Psoas muscle (tissue), 8 donors: Measurements from ENCODE around the gene MB21D2. TPM values are rescaled to one million over a fixed set of nuclear protein-coding genes. Genes with fewer than 3 reads are reported as not detected.

Experiments
- ATAC-seq, 4 donors: fragments of 200-7000 bp; cut with Tn5 transposase; one replicate each; pipeline ENCODE4 v1.9.1; 2020; ENCODE audit warnings: moderate library complexity in 3 of 4, mild to moderate bottlenecking in 2 of 4
- DNase-seq, 2 donors: peaks; one replicate each; pipeline ENCODE4 v3.0.0-alpha.2; 2020
- H3K27ac ChIP-seq: fragments of 200-600 bp; one replicate; pipeline ENCODE4 v1.8.0; 2022
- H3K27me3 ChIP-seq, 3 donors: fragments of 200-600 bp in 1 of 3; one replicate each; pipeline versions ENCODE4 v1.6.1 to v1.8.0; 2013 to 2022; ENCODE audit warnings: low read length in 2 of 3, mild to moderate bottlenecking in 2 of 3, moderate library complexity in 1 of 3; ENCODE audit not compliant: insufficient read depth in 3 of 3
- H3K36me3 ChIP-seq, 2 donors: fragments of 200-600 bp in 1 of 2; one replicate each; pipeline versions ENCODE4 v1.6.1 to v1.8.0; 2013 to 2022; ENCODE audit warnings: low read depth in 1 of 2, mild to moderate bottlenecking in 1 of 2, moderate library complexity in 1 of 2; ENCODE audit not compliant: insufficient read depth in 1 of 2
- H3K4me1 ChIP-seq: fragments of 200-600 bp; one replicate; pipeline ENCODE4 v1.8.0; 2022
- H3K4me3 ChIP-seq: fragments of 200-600 bp; one replicate; pipeline ENCODE4 v1.8.0; 2022; ENCODE audit warnings: mild to moderate bottlenecking
- H3K9me3 ChIP-seq: fragments of 200-600 bp; one replicate; pipeline ENCODE4 v1.8.0; 2022
- WGBS, 3 donors: extraction: QIAGEN DNeasy Blood & Tissue Kit; methylation state at CpG; one replicate each; pipeline versions ENCODE4 v1.1.6 to v1.1.7; 2013; 5-methylcytosine and 5-hydroxymethylcytosine counted together
- intact Hi-C, 2 donors: fragments of 100-400 bp; cut with DNase I; formaldehyde crosslinking; loops; one replicate each; pipeline versions ENCODE4 v1.11.0 to v1.14.2; 2022
- polyA plus RNA-seq, 3 donors: library from polyadenylated mRNA; stranded (reverse); fragments of 200-250 nt; gene quantifications; one replicate each; pipeline ENCODE4 v1.2.3, GENCODE V29; 2013
- total RNA-seq, 4 donors: library from RNA; stranded (reverse); fragmentation: NEBNext Ultra II Directional in 2 of 4; extraction: Animal tissue kit (Norgen Biotek cat#: 25700) in 2 of 4; gene quantifications; one replicate each; pipeline versions ENCODE4 v1.2.1 to v1.2.4, GENCODE V29; 2021 to 2023
- TF ChIP-seq, protein P1 (sequence below): fragments of 200-600 bp; IDR thresholded peaks from one replicate; pipeline ENCODE4 v1.8.0; 2022; ENCODE audit warnings: antibody characterized with exemption
- donor health status: healthy with polysubstance abuse.
- donor health status: DM: no; HTN: no; CAD: no; lungs with moderate emphysema.
- donor health status: Bipolar disorder and iron deficiency.
- donor health status: healthy.
- donor health status: DM: yes; HTN: yes; CAD: no.
- donor health status: DM: no; HTN: no; CAD: no.
- donor health status: DM: no; HTN: no; CAD: no.
- donor health status: DM: yes; HTN: yes; CAD: no.

The MB21D2 gene
- total and polyA plus RNA-seq, 7 donors: 0.61 to 2.6 (median 1.3) TPM

DNA sequence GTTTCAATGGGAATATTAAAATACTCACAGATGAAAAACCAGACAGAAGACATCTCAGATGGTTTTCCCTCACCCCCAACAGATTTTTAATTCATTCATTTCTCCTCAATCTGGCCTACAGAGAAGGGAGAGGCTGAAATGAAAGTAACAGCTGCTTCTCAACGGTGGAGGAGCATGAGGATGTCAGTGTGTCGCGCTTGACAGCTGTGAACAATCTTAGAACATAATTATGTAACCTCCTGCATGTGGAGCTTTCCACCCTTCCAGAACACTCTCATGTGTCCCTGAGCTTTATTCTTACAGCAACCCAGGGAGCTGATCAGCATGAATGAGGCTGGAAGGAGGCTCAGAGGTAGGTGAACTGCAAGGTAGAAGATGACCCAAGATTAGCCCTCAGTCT lies 52.7 kb downstream of the MB21D2 start:
- H3K4me3 ChIP-seq: no peak overlapping the region
- TF ChIP-seq, protein P1, sequence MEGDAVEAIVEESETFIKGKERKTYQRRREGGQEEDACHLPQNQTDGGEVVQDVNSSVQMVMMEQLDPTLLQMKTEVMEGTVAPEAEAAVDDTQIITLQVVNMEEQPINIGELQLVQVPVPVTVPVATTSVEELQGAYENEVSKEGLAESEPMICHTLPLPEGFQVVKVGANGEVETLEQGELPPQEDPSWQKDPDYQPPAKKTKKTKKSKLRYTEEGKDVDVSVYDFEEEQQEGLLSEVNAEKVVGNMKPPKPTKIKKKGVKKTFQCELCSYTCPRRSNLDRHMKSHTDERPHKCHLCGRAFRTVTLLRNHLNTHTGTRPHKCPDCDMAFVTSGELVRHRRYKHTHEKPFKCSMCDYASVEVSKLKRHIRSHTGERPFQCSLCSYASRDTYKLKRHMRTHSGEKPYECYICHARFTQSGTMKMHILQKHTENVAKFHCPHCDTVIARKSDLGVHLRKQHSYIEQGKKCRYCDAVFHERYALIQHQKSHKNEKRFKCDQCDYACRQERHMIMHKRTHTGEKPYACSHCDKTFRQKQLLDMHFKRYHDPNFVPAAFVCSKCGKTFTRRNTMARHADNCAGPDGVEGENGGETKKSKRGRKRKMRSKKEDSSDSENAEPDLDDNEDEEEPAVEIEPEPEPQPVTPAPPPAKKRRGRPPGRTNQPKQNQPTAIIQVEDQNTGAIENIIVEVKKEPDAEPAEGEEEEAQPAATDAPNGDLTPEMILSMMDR: no peak
- DNase-seq (no peak), ATAC-seq (peak; percentile 76 to 84 (median 82))
- H3K27me3 ChIP-seq: no peaks in the 10 kb centered on the region
- no peaks in the 10 kb centered on the region for H3K36me3 ChIP-seq
- WGBS, 3 donors: 9 to 13% (median 10%) methylated on average over 3 of the region's 3 CpGs
- no peak overlapping the region for H3K27ac ChIP-seq
- H3K4me1 ChIP-seq: peaks cover 10% of the 10 kb centered on the region
- intact Hi-C loops: loop anchor here in 1 of 2 donors (5.0 kb wide), 1 partner anchor 52 kb away; the partner anchor contains the start of gene MB21D2
- H3K9me3 ChIP-seq: no peaks in the 10 kb centered on the region

- Histone ChIP-seq H3K27me3 (no peaks in the 10 kb centered on the region), H3K9me3 (no peaks in the 10 kb centered on the region), H3K4me1 (peaks cover 12% of the 10 kb centered on the region), H3K4me3 (no peak overlapping the region), H3K27ac (no peak overlapping the region), H3K36me3 (no peaks in the 10 kb centered on the region)
- 92 to 96% (median 95%) methylated on average over 4 of the region's 4 CpGs for WGBS, 3 donors
- DNase-seq (no peak), ATAC-seq (no peak)
- intact Hi-C loops: no loop called here
- TF ChIP-seq, protein P1: no peak
Measured at GRCh38 chr3:192863091-192863420, 54.6 kb downstream of the MB21D2 start.

GRCh38 chr3:192862408-192863090 lies 55.1 kb downstream of the MB21D2 start:
- intact Hi-C loops: no loop called here
- H3K4me1 ChIP-seq: peaks cover 12% of the 10 kb centered on the region
- no peaks in the 10 kb centered on the region for H3K9me3 ChIP-seq
- no peak overlapping the region for H3K27ac ChIP-seq
- H3K36me3 ChIP-seq: no peaks in the 10 kb centered on the region
- no peaks in the 10 kb centered on the region for H3K27me3 ChIP-seq
- WGBS, 3 donors: 95 to 98% (median 98%) methylated on average over 7 of the region's 7 CpGs
- H3K4me3 ChIP-seq: no peak overlapping the region
- TF ChIP-seq, protein P1: no peak
- no peak for DNase-seq
- ATAC-seq: no peak

- Histone ChIP-seq H3K27me3 (no peaks in the 10 kb centered on the region), H3K4me3 (no peak overlapping the region), H3K36me3 (no peaks in the 10 kb centered on the region), H3K27ac (no peak overlapping the region), H3K4me1 (peaks cover 12% of the 10 kb centered on the region), H3K9me3 (no peaks in the 10 kb centered on the region)
- ATAC-seq (no peak), DNase-seq (no peak)
- intact Hi-C loops: no loop called here
- WGBS, 3 donors: 71 to 79% (median 72%) methylated on average over 2 of the region's 2 CpGs
- TF ChIP-seq, protein P1: no peak
Measured at GRCh38 chr3:192861972-192862371, 55.7 kb downstream of the MB21D2 start.

GRCh38 chr3:192860454-192860853 lies 57.2 kb downstream of the MB21D2 start:
- intact Hi-C loops: no loop called here
- no peak for ATAC-seq
- no peak for DNase-seq
- Histone ChIP-seq H3K4me3 (no peak overlapping the region), H3K9me3 (no peaks in the 10 kb centered on the region), H3K4me1 (peaks cover 12% of the 10 kb centered on the region), H3K27me3 (no peaks in the 10 kb centered on the region), H3K36me3 (no peaks in the 10 kb centered on the region), H3K27ac (no peak overlapping the region)
- whole genome bisulfite sequencing, 3 donors: 92 to 100% (median 95%) methylated on average over 2 of the region's 2 CpGs
- TF ChIP-seq, protein P1: no peak
